Heart left ventricle (tissue), 16 donors: ENCODE results near the gene RASSF5. TPM values are rescaled to one million over a fixed set of nuclear protein-coding genes. Genes with fewer than 3 reads are reported as not detected.
A peak's percentile ranks its signal among the peaks of the same experiment; 100 is the strongest.

ENCODE experiments used
- ATAC-seq, 4 donors: fragments of 200-7000 bp; cut with Tn5 transposase; one replicate each; pipeline ENCODE4 v1.9.1; 2020 to 2022; ENCODE audit warnings: moderate library complexity in 4 of 4, mild to moderate bottlenecking in 3 of 4, moderate number of reproducible peaks in 1 of 4
- DNase-seq, 5 donors: peaks; one replicate each; pipeline ENCODE4 v3.0.0-alpha.2; 2020
- H3K27ac ChIP-seq, 12 donors: fragments of 200-600 bp; sonication (generic) in 4 of 12; one replicate each; pipeline versions ENCODE4 v1.5.0 to v1.8.0; 2016 to 2022; ENCODE audit warnings: mild to moderate bottlenecking in 2 of 12
- H3K27me3 ChIP-seq, 9 donors: fragments of 200-600 bp; sonication (generic) in 2 of 9; one replicate each; pipeline versions ENCODE4 v1.5.1 to v1.8.0; 2016 to 2022; ENCODE audit warnings: mild to moderate bottlenecking in 3 of 9
- H3K36me3 ChIP-seq, 9 donors: fragments of 200-600 bp; sonication (generic) in 2 of 9; one replicate each; pipeline versions ENCODE4 v1.5.0 to v1.8.0; 2018 to 2022; ENCODE audit warnings: mild to moderate bottlenecking in 2 of 9
- H3K4me1 ChIP-seq, 12 donors: fragments of 200-600 bp; sonication (generic) in 4 of 12; one replicate each; pipeline versions ENCODE4 v1.5.0 to v1.8.0; 2016 to 2022; ENCODE audit warnings: mild to moderate bottlenecking in 3 of 12
- H3K4me3 ChIP-seq, 12 donors: fragments of 200-600 bp; sonication (generic) in 4 of 12; one replicate each; pipeline versions ENCODE4 v1.5.0 to v1.8.0; 2017 to 2022; ENCODE audit warnings: mild to moderate bottlenecking in 9 of 12, moderate library complexity in 4 of 12
- H3K9me3 ChIP-seq, 12 donors: fragments of 200-600 bp; sonication (generic) in 4 of 12; one replicate each; pipeline versions ENCODE4 v1.5.0 to v1.8.0; 2016 to 2022; ENCODE audit warnings: mild to moderate bottlenecking in 1 of 12
- CTCF ChIP-seq, 12 donors: fragments of 200-600 bp; sonication (generic) in 4 of 12; IDR thresholded peaks; one replicate each; pipeline versions ENCODE4 v1.5.0 to v1.8.0; 2018 to 2022; ENCODE audit warnings: antibody characterized with exemption in 12 of 12, mild to moderate bottlenecking in 5 of 12
- POLR2A ChIP-seq, 2 donors: fragments of 450-650 bp; IDR thresholded peaks; one replicate each; pipeline ENCODE4 v1.6.1; 2017; ENCODE audit warnings: antibody characterized with exemption in 2 of 2, mild to moderate bottlenecking in 2 of 2, moderate library complexity in 2 of 2
- WGBS, 4 donors: extraction: QIAGEN DNeasy Blood & Tissue Kit in 2 of 4; methylation state at CpG; one replicate each; pipeline versions ENCODE4 v1.1.5 to v1.1.7; 2013 to 2018; 5-methylcytosine and 5-hydroxymethylcytosine counted together
- intact Hi-C, 10 donors: fragments of 100-400 bp; cut with DNase I; formaldehyde crosslinking; loops; one replicate each; pipeline versions ENCODE4 v1.11.1 to v1.14.2; 2022
- long read RNA-seq, 3 donors: library from polyadenylated mRNA; unstranded; transcript quantifications; one replicate each; pipeline ENCODE4 v2.0.0, GENCODE V29; 2020 to 2021
- polyA plus RNA-seq, 2 donors: library from polyadenylated mRNA; stranded (reverse); fragments of 200-250 nt; gene quantifications; one replicate each; pipeline ENCODE4 v1.2.3, GENCODE V29; 2013
- total RNA-seq, 9 donors: library from RNA; depleted of rRNA in 2 of 9; stranded (reverse); fragments of >200 nt in 2 of 9; fragmentation: NEBNext Ultra II Directional in 3 of 9; extraction: Animal tissue kit (Norgen Biotek cat#: 25700) in 3 of 9; gene quantifications; one replicate each; pipeline versions ENCODE4 v1.1.0 to v1.2.4, GENCODE V29; 2016 to 2023
- donor health status: ischemic (EF 13 %, LVEDD 7.1; RV severe dilation, severe dysfunction).
- donor health status: healthy with polysubstance abuse.
- donor health status: DM: no; HTN: yes; CAD: no.
- donor health status: DM: no; HTN: no; CAD: no.
- donor health status: ischemic (EF 25% LVEDD 6.9; RV normal size, moderate dysfunction).
- donor health status: ischemic (EF 25% LVEDD 5.7; RV mildly dilated, moderate dysfunction).
- donor health status: healthy.
- donor health status: DM: yes; HTN: yes; CAD: no.
- donor health status: ischemic (EF 35%, LVEDD 5.7; RV mildly dilated, moderate dysfunction).
- donor health status: nonischemic (EF 11% LVEDD 7.7; RV severe dilation, severe dysfunction).
- donor health status: DM: yes; HTN: yes; CAD: no.
- donor health status: PGD.
- donor health status: ischemic (EF 29% LVEDD 5.4; RV normal size, mild dysfunction).
- donor health status: nonischemic (EF 23%, LVEDD 6.1; RV moderate dilation, normal function).

RASSF5 gene
- total RNA-seq (10 to 100 TPM in 2 of 9 donors, 1 to 10 TPM in 7; 3.2 to 27.4 (median 5.8) TPM), polyA plus RNA-seq (1 to 10 TPM; 1.3 to 1.8 TPM)
- long read RNA-seq, donor 1, transcript RASSF5-201 (5 exons, 3,496 nt) = major isoform, 9 of 16 reads
- long read RNA-seq, donor 1, partial matches to known transcripts = 0 of 16 reads
- long read RNA-seq, donor 1, other reads (novel, unspliced or antisense) = 4 of 16 reads
- long read RNA-seq, donor 2, transcript RASSF5-201 (5 exons, 3,496 nt) = major isoform, 11 of 16 reads
- long read RNA-seq, donor 2, partial matches to known transcripts = 5 of 16 reads
- long read RNA-seq, donor 2, other reads (novel, unspliced or antisense) = 0 of 16 reads
- long read RNA-seq, donor 3, partial matches to known transcripts = 0 of 5 reads
- long read RNA-seq, donor 3, other reads (novel, unspliced or antisense) = 0 of 5 reads

- peaks cover 0 to 74% (median 31%) of the 10 kb centered on the region in 12 donors for H3K4me1 ChIP-seq
- peak; percentile 76 to 87 (median 86) for ATAC-seq
- TF ChIP-seq POLR2A (IDR thresholded peaks at IDR 0.05) = peak in 1 of 2 donors; percentile 48
- no peak for TF ChIP-seq CTCF (IDR thresholded peaks at IDR 0.05)
- 2 to 11% (median 4%) methylated on average over 37 to 97 of the region's 97 CpGs for WGBS, 4 donors
- peak within 1 kb of the TSS in 5 of 12 donors; percentile 17 to 45 (median 34) for H3K27ac ChIP-seq
- peak within 1 kb of the TSS; percentile 49 to 81 (median 66) for H3K4me3 ChIP-seq
- intact Hi-C loops = loop anchor here in 2 of 10 donors (5.0 kb wide), 1 partner anchor 35 kb away; no protein-coding TSS in a partner anchor
- H3K36me3 ChIP-seq = no peaks in the 10 kb centered on the region
- H3K27me3 ChIP-seq = peaks cover 0 to 32% (median 0%) of the 10 kb centered on the region in 9 donors
- DNase-seq = peak; percentile 82 to 90 (median 85)
- no peaks in the 10 kb centered on the region for H3K9me3 ChIP-seq
Measured at GRCh38 chr1:206507284-206508129, at the start of gene RASSF5. Gene RASSF5, plus strand, starts transcription at chr1:206507531. Its CDS starts 72 bp downstream, at chr1:206507603.

GRCh38 chr1:206459703-206460102 lies 47.6 kb upstream of the RASSF5 start:
- H3K36me3 ChIP-seq = peaks cover 0 to 47% (median 11%) of the 10 kb centered on the region in 9 donors
- intact Hi-C loops = no loop called here
- ATAC-seq = no peak
- peak in 1 of 5 donors; percentile 1 for DNase-seq
- no peak for TF ChIP-seq CTCF (IDR thresholded peaks at IDR 0.05)
- no peak for TF ChIP-seq POLR2A (IDR thresholded peaks at IDR 0.05)
- H3K4me3 ChIP-seq = no peak overlapping the region
- peak overlapping the region in 7 of 12 donors; percentile 7 to 79 (median 62) for H3K27ac ChIP-seq
- no peaks in the 10 kb centered on the region for H3K27me3 ChIP-seq
- H3K9me3 ChIP-seq = no peaks in the 10 kb centered on the region
- WGBS, 4 donors = 96 to 98% (median 97%) methylated on average over 4 of the region's 4 CpGs
- H3K4me1 ChIP-seq = peaks cover 0 to 49% (median 36%) of the 10 kb centered on the region in 12 donors

GRCh38 chr1:206460836-206461426 lies 46.4 kb upstream of the RASSF5 start:
- intact Hi-C loops = no loop called here
- Histone ChIP-seq H3K9me3 (no peaks in the 10 kb centered on the region), H3K27me3 (no peaks in the 10 kb centered on the region), H3K36me3 (peaks cover 0 to 36% (median 5%) of the 10 kb centered on the region in 9 donors), H3K4me3 (no peak overlapping the region), H3K27ac (peak overlapping the region; percentile 20 to 83 (median 68)), H3K4me1 (peaks cover 0 to 49% (median 32%) of the 10 kb centered on the region in 12 donors)
- no peak for TF ChIP-seq CTCF (IDR thresholded peaks at IDR 0.05)
- TF ChIP-seq POLR2A (IDR thresholded peaks at IDR 0.05) = no peak
- WGBS, 4 donors = 61 to 74% (median 64%) methylated on average over 17 of the region's 17 CpGs
- ATAC-seq = peak in 3 of 4 donors; percentile 31 to 80 (median 49)
- DNase-seq = peak in 3 of 5 donors; percentile 33 to 62 (median 42)
